ENCODE results near the gene PCDHA3.
A peak's percentile ranks its signal among the peaks of the same experiment; 100 is the strongest.
"Not testable (repeated sequence)": the region's sequence is repeated elsewhere in the genome, so short reads cannot be mapped to it uniquely, and the experiment has no call there.

Gene PCDHA3

DNA sequence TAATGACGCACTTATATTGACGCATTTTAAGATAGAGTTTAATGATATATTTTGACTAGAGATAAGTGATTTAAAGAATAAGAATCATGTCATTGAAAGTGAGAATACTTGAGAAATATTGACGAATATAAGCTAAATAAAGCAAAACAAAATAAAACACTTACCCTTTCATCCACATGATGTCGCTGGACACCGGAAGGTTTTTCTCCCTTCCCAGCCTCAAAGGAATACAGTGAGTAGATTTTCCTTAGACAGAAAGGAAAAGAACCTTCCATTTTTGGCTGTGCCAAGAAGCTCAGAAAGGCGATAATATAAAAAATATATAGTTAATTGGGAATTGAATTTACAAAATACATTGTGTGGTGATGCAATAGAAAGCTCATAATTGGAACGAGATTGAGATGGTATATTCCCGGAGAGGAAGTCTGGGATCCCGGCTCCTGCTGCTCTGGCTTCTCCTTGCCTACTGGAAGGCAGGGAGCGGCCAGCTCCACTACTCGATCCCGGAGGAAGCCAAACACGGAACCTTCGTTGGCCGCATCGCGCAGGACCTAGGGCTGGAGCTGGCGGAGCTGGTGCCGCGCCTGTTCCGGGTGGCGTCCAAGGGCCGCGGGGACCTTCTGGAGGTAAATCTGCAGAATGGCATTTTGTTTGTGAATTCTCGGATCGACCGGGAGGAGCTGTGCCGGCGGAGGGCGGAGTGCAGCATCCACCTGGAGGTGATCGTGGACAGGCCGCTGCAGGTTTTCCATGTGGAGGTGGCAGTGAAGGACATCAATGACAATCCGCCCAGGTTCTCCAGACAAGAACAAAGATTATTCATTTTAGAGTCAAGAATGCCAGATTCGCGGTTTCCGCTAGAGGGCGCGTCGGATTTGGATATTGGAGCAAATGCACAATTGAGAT, 20.8 kb downstream of the PCDHA3 start, which contains the start of gene PCDHA5:
TSS of gene PCDHA5 (plus strand) at position 239 of the 906 bp plus-strand sequence.
- DNase-seq: no peak

- no peak for DNase-seq
Observed at GRCh38 chr5:140822281-140822629, 21.4 kb downstream of the PCDHA3 start.

GRCh38 chr5:140822969-140823368, 22.1 kb downstream of the PCDHA3 start:
- not testable (repeated sequence) for DNase-seq

GRCh38 chr5:140823475-140823874, 22.6 kb downstream of the PCDHA3 start:
- no peak for DNase-seq

DNA sequence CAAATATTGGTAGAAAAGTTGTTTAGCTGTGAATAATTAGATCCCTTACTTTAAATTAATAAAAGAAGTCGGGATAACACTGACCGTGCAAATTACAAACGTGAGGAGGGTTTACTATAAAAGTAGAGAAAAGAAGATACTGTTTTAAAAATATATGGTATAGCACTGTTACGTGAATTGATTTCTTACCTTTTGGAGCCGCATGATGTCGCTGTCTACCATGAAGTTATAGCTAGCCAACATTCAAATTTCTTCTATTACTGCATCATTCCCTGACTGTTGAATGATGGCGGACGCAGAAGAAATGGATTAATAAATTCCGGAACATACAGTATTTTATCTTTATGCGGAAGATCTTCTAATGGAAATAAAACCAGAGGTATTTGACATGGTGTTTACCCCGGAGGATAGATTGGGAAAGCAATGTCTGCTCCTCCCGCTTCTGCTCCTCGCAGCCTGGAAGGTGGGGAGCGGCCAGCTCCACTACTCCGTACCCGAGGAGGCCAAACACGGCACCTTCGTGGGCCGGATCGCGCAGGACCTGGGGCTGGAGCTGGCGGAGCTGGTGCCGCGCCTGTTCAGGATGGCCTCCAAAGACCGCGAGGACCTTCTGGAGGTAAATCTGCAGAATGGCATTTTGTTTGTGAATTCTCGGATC, 27.0 kb downstream of the PCDHA3 start, which contains the start of gene PCDHA6:
TSS of gene PCDHA6 (plus strand) at position 257 of the 658 bp plus-strand sequence. CDS start at position 389, 132 bp downstream.
- DNase-seq: no peak

- no peak for DNase-seq
Observed at GRCh38 chr5:140828362-140828737, 27.5 kb downstream of the PCDHA3 start.

GRCh38 chr5:140829511-140830501, 28.9 kb downstream of the PCDHA3 start:
- not testable (repeated sequence) for DNase-seq

- no peak for DNase-seq
Observed at GRCh38 chr5:140833993-140834392, 33.1 kb downstream of the PCDHA3 start, which contains the start of gene PCDHA7. Gene PCDHA7, plus strand, starts transcription at chr5:140834269. Its CDS starts 115 bp downstream, at chr5:140834384.

DNA sequence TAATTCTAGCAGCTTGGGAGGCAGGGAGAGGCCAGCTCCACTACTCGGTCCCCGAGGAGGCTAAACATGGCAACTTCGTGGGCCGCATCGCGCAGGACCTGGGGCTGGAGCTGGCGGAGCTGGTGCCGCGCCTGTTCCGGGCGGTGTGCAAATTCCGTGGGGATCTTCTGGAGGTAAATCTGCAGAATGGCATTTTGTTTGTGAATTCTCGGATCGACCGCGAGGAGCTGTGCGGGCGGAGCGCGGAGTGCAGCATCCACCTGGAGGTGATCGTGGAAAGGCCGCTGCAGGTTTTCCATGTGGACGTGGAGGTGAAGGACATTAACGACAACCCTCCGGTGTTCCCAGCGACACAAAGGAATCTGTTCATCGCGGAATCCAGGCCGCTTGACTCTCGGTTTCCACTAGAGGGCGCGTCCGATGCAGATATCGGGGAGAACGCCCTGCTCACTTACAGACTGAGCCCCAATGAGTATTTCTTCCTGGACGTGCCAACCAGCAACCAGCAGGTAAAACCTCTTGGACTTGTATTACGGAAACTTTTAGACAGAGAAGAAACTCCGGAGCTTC, 33.7 kb downstream of the PCDHA3 start:
- DNase-seq: not testable (repeated sequence)

GRCh38 chr5:140835622-140836510, 35.0 kb downstream of the PCDHA3 start:
- no peak for DNase-seq

- peak; percentile 8 for DNase-seq
Observed at GRCh38 chr5:140840978-140841962, 40.4 kb downstream of the PCDHA3 start, which contains the start of gene PCDHA8. Gene PCDHA8, plus strand, starts transcription at chr5:140841187. Its CDS starts 135 bp downstream, at chr5:140841322.

GRCh38 chr5:140842798-140843733, 42.2 kb downstream of the PCDHA3 start:
- DNase-seq: no peak

DNA sequence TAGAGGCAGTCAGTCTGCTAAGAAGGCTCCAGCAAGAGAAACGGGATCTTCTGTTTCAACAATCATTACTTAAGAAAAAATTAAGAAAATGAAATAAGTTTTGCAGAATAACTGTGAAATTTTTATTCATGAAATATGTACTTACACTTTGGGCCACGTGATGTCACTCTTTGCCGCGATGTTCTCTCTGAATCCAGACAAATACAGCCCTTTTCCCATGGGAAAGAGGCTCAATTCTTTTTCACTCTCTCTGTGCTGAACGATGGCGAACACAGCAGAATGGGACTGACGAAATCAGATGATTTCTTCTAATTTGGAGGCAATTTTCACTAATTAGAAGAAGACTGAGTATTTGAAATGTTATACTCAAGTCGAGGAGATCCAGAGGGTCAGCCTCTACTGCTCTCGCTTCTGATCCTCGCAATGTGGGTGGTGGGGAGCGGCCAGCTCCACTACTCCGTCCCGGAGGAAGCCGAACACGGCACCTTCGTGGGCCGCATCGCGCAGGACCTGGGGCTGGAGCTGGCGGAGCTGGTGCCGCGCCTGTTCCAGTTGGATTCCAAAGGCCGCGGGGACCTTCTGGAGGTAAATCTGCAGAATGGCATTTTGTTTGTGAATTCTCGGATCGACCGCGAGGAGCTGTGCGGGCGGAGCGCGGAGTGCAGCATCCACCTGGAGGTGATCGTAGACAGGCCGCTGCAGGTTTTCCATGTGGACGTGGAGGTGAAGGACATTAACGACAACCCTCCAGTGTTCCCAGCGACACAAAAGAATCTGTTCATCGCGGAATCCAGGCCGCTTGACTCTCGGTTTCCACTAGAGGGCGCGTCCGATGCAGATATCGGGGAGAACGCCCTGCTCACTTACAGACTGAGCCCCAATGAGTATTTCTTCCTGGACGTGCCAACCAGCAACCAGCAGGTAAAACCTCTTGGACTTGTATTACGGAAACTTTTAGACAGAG, 47.6 kb downstream of the PCDHA3 start, which contains the start of gene PCDHA9:
TSS of gene PCDHA9 (plus strand) at position 244 of the 964 bp plus-strand sequence. CDS start at position 358, 114 bp downstream.
- DNase-seq: not testable (repeated sequence)

DNA sequence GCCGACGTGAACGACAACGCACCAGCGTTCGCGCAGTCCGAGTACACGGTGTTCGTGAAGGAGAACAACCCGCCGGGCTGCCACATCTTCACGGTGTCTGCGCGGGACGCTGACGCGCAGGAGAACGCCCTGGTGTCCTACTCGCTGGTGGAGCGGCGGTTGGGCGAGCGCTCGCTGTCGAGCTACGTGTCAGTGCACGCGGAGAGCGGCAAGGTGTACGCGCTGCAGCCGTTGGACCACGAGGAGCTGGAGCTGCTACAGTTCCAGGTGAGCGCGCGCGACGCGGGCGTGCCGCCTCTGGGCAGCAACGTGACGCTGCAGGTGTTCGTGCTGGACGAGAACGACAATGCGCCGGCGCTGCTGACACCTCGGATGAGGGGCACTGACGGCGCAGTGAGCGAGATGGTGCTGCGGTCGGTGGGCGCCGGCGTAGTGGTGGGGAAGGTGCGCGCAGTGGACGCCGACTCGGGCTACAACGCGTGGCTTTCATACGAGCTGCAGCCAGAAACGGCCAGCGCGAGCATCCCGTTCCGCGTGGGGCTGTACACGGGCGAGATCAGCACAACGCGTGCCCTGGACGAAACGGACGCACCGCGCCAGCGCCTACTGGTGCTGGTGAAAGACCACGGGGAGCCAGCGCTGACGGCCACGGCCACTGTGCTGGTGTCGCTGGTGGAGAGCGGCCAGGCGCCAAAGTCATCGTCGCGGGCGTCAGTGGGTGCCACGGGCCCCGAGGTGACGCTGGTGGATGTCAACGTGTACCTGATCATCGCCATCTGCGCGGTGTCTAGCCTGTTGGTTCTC, 49.2 kb downstream of the PCDHA3 start:
- DNase-seq: not testable (repeated sequence)

All from NCI-H524 treated with DMSO at 0.1 percent for 48 hours (cell line).